Measurements from ENCODE around the gene TGFB2.
A peak's percentile ranks its signal among the peaks of the same experiment; 100 is the strongest.

The TGFB2 gene

DNA sequence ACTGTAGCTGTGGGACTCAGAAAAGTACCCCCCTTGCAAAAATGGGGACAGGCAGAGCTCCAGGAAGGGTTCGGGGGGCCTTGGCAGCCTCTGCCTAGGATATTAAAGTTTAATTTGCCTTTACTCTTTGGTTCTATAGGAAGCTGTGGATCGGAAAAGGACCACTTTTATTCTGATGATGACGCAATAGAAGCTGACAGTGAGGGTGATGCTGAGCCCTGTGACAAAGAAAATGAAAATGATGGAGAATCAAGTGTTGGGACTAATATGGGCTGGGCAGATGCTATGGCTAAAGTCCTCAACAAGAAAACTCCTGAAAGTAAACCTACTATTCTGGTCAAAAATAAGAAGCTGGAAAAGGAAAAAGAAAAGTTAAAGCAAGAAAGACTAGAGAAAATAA lies 43.0 kb upstream of the TGFB2 start:
- TF ChIP-seq, protein P1, sequence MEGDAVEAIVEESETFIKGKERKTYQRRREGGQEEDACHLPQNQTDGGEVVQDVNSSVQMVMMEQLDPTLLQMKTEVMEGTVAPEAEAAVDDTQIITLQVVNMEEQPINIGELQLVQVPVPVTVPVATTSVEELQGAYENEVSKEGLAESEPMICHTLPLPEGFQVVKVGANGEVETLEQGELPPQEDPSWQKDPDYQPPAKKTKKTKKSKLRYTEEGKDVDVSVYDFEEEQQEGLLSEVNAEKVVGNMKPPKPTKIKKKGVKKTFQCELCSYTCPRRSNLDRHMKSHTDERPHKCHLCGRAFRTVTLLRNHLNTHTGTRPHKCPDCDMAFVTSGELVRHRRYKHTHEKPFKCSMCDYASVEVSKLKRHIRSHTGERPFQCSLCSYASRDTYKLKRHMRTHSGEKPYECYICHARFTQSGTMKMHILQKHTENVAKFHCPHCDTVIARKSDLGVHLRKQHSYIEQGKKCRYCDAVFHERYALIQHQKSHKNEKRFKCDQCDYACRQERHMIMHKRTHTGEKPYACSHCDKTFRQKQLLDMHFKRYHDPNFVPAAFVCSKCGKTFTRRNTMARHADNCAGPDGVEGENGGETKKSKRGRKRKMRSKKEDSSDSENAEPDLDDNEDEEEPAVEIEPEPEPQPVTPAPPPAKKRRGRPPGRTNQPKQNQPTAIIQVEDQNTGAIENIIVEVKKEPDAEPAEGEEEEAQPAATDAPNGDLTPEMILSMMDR (conservative IDR thresholded peaks at IDR 0.05) = no peak
- H3K27ac ChIP-seq = peak overlapping the region; percentile 80

DNA sequence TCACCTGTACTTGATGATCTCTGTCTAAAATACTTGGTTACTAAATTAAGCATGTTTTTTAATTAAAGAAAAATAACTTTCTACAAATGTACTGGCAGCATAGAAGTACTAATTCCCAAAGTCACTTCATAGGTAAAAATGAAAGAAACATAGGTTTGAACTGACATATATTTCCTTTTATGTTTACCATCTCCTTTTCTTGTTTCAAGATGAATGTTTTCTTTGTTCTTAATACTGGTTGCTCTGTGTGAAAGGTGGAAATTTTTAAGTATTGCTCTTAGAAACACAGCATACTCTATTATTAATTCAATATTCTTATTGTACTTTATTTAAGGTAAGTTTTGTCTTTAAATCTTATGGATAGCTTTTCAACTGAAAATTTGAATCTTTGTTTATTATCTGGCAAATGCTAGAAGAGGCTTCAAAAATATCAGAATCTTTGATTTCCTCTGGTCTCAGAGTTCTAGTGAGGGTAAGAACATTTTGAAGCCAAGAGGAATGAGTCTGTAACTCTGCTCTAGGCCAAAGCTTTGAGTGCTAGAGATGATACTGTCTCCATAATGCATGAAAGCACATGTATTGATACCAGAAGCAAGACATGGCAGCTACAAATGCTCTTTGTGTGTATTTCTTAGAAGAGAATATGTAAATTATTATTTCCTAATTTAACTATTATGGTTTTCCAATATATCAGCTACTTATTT lies 41.8 kb upstream of the TGFB2 start:
- peak overlapping the region; percentile 80 for H3K27ac ChIP-seq
- TF ChIP-seq, protein P1 (conservative IDR thresholded peaks at IDR 0.05) = no peak

DNA sequence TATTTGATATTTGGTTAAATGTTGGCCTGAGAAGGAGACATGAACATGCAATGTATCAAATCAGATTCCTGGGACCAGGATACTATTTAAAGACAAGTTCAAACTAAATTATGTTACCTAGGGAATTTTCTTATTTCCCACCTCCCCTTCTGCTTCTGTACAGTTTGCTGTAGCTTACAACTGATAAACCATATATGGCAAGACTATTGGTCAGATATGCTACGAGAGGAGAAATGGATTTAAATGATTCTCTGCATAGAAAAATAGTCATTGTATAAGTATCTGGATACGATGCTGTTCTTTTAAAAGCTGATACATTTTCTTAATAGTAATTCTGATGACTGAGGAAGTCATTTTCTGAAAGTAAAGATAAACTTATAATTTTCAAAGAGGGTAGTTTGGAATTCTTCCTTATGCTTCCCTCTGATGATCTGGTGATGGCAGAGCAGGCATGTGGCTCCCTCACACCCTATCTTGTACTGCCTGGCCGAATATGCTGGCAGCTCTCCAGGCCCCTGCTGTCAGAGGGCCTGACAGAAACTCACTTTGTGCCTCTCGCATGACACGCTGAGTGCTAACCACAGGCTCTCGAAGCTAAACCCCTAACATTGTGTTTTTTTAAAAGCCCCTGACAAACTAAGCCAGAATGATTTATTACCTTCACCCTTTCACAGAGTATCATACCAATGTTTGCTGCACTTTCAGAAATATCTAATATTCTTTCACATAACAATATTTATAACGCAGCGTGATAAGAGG lies 40.7 kb upstream of the TGFB2 start:
- TF ChIP-seq, protein P1 (conservative IDR thresholded peaks at IDR 0.05) = no peak
- H3K27ac ChIP-seq = peak overlapping the region; percentile 80

DNA sequence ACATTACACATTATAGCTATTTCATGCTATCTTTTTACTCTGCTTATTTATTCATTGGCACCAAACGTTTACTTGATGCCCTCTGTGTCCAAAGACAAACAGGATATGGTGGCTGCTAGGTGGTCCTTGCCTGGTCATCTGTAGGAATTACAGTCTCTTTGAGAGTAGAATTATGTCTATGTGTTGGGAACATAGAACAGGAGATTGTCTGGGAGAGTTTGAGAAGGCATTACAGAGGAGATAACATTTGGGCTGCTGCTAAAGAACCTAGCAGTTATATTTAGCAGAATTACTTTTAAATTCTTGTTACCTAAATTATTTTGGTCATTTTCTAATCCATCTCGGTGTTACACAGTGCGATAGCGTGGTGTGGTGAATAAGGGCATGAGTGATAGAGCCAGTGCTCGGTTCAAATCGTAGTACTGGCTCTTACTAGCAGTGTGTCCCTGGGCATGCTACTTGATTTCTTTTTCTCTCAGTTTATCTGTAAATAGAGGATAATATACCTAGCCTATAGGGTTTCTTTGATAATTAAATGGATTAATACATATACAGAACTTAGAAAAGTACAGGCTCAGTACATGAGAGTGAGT lies 39.6 kb upstream of the TGFB2 start:
- TF ChIP-seq, protein P1 (conservative IDR thresholded peaks at IDR 0.05) = no peak
- H3K27ac ChIP-seq = no peak overlapping the region

DNA sequence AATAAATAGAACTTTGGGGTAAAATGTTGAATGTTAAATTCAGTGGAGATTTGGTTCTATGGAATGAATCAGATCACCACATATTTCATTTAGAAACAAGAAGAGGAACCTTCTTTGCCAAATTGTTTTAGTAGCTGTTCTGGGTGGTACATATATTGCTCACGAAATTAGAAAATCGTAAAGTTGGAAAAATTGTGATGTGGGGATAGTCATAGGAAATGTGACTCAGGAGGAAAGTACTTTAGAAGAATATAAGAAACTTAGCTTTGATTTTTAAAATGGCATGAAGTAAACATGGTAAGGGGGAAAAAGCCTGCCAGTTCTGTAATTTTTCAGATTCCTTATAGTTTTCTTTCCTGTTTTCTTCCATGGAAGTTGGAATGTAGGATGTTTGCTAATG lies 32.6 kb upstream of the TGFB2 start:
- no peak overlapping the region for H3K27ac ChIP-seq
- TF ChIP-seq, protein P1 (conservative IDR thresholded peaks at IDR 0.05) = no peak

DNA sequence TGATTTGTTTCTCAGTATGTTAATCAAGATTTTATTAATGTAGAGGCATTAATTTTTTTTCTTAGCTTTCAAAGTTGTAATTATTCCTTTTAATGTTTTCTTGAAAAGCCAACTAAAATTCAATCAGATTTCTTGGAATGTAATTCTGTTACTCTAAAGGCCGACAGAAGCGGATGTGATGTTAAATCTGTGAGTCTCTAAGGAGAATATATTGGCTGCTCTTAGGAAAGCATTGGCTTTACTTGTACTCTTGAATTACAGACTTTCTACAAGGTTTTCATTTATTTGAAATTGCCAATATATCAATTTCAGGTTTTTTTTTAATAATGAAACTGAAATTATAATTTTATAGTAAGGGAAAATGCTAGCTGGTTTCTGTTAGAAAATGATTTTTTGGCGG lies 30.8 kb upstream of the TGFB2 start:
- TF ChIP-seq, protein P1 (conservative IDR thresholded peaks at IDR 0.05) = no peak
- H3K27ac ChIP-seq = no peak overlapping the region

DNA sequence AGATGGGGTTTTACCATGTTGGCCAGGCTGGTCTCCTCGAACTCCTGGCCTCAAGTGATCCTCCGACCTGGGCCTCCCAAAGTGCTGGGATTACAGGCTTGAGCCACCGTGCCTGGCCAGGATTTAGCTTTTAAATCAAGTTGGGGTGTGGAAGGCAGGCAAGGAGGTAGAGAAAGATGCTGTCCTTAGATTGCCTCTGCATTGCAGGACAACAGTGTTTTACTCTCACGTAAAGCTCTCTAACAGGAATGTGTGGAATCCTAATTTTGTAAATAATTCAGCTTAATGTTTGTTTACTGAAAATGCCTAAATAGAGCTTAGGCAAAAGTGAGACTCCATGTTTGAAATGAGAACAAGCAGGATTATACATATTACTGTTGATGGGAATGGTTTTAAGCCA lies 29.5 kb upstream of the TGFB2 start:
- no peak overlapping the region for H3K27ac ChIP-seq
- TF ChIP-seq, protein P1 (conservative IDR thresholded peaks at IDR 0.05) = no peak

Measured in VCaP (cell line).